Measurements from ENCODE around the gene EYA3.
A peak's percentile ranks its signal among the peaks of the same experiment; 100 is the strongest.

Gene EYA3, protein sequence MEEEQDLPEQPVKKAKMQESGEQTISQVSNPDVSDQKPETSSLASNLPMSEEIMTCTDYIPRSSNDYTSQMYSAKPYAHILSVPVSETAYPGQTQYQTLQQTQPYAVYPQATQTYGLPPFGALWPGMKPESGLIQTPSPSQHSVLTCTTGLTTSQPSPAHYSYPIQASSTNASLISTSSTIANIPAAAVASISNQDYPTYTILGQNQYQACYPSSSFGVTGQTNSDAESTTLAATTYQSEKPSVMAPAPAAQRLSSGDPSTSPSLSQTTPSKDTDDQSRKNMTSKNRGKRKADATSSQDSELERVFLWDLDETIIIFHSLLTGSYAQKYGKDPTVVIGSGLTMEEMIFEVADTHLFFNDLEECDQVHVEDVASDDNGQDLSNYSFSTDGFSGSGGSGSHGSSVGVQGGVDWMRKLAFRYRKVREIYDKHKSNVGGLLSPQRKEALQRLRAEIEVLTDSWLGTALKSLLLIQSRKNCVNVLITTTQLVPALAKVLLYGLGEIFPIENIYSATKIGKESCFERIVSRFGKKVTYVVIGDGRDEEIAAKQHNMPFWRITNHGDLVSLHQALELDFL

DNA sequence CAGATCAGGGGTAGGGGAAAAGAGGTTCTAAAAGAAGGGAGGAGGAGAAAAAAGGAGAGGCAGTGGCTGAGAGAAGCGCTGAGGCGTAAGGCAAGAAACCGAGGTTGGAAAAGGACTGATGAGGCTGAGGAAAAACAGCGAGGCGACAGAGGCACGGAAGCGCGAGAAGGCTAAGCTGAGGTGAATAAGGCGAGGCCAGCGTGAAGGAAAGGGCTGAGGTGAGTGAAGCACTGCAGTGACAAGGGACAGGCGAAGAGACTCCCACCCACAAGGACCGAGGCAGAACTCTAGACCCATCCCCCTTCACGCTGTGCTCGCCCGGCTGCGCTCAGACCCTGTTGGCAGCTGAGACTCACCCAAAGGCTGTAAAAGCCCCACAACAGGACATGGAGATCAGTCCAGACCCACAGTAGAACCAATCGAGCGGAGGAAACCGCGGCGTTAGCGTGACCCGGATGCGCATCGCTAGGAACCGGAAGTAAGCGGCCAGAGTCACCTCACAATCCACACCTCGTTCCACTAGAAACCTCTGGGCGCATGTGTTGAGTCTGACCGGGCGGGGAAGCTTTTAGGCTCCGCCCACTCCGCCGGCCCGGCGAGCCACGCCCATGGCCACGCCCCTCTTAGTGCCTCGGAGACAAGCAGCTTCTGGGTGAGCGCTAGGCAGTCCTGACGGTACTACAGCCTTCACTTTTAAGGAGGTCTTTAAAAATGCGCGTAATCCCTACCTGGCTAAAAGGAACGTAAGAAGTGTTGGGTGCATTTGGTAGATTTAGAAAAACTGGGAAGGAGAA is at the start of gene EYA3:
TSS of gene EYA3 (minus strand) at position 443 of the 794 bp plus-strand sequence. CDS start 30,584 bp downstream, outside the sequence.
- no peaks in the 10 kb centered on the region for H3K9me3 Mint-ChIP-seq
- peaks cover 39% of the 10 kb centered on the region for H3K4me1 Mint-ChIP-seq
- peaks cover 14% of the 10 kb centered on the region for H3K36me3 Mint-ChIP-seq
- peak within 1 kb of the TSS; percentile 96 for H3K27ac Mint-ChIP-seq
- DNase-seq (ENCODE audit: low spot score in 2 of 2) (peak; percentile 99 to 100), ATAC-seq (peak; percentile 95)
- peak within 1 kb of the TSS; percentile 91 for H3K4me3 Mint-ChIP-seq

DNA sequence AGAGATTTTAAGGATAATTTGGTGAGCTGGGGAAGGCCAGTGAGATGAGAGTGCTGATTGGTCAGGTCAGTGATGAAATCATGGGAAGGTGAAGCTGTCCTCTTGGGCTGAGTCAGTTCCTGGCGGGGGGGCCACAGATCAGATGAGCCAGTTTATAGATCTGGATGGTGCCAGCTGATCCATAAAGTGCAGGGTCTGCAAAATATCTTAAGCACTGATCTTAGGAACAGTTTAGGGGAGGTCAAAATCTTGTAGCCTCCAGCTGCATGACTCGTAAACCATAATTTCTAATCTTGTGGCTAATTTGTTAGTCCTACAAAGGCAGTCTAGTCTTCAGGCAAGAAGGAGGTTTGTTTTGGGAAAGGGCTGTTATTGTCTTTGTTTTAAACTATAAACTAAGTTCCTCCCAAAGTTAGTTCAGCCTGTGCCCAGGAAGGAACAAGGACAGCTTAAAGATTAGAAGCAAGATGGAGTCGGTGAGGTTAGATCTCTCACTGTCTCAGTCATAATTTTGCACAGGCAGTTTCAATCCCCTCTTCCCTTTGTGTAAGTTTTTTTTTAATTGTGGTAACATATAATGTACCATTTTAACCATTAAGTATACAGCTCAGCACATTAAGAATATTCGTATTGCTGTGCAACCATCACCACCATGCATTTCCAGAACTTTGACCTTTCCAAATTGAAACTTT is 48.7 kb upstream of the EYA3 start:
- Mint-ChIP-seq H3K9me3 (no peaks in the 10 kb centered on the region), H3K36me3 (no peaks in the 10 kb centered on the region), H3K27ac (no peak overlapping the region), H3K4me3 (no peak overlapping the region), H3K4me1 (peaks cover 29% of the 10 kb centered on the region)
- ATAC-seq (no peak), DNase-seq (ENCODE audit: low spot score in 2 of 2) (no peak)

DNA sequence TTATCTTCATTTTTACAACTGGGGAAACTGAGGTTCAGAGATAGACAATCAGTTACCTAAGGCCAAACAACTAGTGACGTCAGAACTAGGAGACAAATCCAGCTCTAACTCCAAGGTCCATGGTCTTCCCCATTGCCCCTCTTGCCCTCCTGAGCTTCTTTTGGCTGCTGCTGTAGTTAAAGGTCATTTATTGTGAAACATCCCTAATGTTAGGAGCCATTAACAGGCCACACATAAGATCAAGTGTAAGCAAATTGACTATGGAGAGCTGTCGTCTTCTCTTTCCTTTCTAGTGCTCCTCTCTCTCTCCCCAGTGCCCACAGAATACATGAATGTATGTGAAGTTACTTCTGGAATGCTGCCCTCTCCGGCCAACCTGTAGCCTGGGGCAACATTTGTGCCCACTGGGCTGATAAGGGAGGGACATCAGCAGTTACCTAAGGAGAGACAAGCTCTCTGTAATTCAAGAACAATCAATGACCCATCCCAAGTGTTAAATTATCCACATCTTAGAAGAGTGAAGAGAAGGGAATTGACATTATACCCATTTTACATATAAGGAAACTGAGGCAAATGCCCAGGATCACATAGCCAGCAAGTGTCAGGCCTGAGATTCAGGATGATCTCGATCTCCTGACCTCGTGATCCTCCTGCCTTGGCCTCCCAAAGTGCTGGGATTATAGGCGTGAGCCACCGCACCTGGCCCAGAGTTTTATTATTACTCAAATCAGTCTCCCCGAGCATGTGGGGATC is 47.9 kb upstream of the EYA3 start:
- ATAC-seq (no peak), DNase-seq (ENCODE audit: low spot score in 2 of 2) (no peak)
- H3K27ac Mint-ChIP-seq = no peak overlapping the region
- no peak overlapping the region for H3K4me3 Mint-ChIP-seq
- no peaks in the 10 kb centered on the region for H3K36me3 Mint-ChIP-seq
- no peaks in the 10 kb centered on the region for H3K9me3 Mint-ChIP-seq
- H3K4me1 Mint-ChIP-seq = peaks cover 29% of the 10 kb centered on the region

DNA sequence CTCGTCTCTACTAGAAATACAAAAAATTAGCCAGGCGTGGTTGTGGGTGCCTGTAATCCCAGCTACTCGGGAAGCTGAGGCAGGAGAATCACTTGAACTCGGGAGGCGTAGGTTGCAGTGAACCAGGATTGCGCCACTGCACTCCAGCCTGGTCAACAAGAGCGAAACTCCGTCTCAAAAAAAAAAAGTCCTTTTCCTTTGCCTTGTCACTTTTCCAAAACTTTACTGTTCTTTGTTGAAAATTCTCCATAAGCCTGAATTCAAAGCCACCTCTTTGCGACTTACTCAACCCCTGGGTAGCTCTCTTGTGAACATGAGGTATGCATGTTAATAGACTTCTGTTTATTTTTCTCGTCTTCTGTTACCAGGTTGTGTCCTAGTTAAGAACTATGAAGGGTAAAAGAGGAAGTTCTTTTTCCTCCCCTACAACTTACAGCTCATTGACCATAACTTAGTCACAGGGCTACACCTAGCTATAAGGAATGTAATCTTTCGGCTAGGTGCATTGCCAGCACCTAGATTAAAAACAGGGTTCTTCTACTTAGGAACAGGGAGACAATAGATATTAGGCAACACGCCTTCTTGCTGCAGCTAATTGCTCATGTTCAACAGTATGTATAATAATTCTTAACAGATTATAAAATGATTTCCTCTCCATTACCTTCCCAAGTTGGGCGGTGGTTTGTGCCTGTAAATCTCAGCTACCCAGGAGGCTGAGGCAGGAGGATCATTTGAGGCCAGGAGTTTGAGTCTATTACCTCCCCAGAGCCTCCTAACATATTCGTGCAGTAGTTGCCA is 47.2 kb upstream of the EYA3 start:
- H3K27ac Mint-ChIP-seq = no peak overlapping the region

DNA sequence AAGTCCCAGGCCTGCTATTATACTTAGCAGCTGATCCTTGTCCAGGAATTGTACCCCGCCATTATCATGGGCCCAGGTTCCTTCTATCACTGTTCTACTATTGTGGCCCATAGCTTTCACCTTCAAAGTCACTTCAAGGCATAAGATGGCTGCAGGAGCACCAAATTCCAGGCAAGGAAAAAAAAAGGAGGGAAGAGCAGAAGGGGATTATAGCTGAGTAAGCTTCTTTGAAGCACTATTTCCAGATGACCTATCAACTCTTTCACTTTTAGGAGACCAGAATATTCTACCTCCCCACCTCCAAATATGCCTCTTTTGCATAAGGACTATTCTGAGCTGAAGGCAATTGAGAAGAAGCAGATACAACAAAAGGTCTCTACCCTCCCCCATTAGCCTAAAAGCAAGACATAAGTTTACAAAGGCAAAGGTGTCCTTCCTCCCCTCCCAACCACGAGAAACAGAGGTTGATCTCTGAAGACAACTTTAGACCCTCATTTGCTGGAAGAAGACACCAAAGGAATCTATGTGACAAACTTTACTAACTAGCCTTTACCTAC is 46.3 kb upstream of the EYA3 start:
- no peaks in the 10 kb centered on the region for H3K36me3 Mint-ChIP-seq
- DNase-seq (ENCODE audit: low spot score in 2 of 2) (no peak), ATAC-seq (no peak)
- no peaks in the 10 kb centered on the region for H3K9me3 Mint-ChIP-seq
- peaks cover 29% of the 10 kb centered on the region for H3K4me1 Mint-ChIP-seq
- H3K4me3 Mint-ChIP-seq = no peak overlapping the region
- H3K27ac Mint-ChIP-seq = no peak overlapping the region

More for the DNA sequence above, 47.2 kb upstream of the EYA3 start:
- Mint-ChIP-seq H3K9me3 (no peaks in the 10 kb centered on the region), H3K4me1 (peaks cover 29% of the 10 kb centered on the region), H3K4me3 (no peak overlapping the region), H3K36me3 (no peaks in the 10 kb centered on the region)
- ATAC-seq = no peak
- DNase-seq (ENCODE audit: low spot score in 2 of 2) = no peak

DNA sequence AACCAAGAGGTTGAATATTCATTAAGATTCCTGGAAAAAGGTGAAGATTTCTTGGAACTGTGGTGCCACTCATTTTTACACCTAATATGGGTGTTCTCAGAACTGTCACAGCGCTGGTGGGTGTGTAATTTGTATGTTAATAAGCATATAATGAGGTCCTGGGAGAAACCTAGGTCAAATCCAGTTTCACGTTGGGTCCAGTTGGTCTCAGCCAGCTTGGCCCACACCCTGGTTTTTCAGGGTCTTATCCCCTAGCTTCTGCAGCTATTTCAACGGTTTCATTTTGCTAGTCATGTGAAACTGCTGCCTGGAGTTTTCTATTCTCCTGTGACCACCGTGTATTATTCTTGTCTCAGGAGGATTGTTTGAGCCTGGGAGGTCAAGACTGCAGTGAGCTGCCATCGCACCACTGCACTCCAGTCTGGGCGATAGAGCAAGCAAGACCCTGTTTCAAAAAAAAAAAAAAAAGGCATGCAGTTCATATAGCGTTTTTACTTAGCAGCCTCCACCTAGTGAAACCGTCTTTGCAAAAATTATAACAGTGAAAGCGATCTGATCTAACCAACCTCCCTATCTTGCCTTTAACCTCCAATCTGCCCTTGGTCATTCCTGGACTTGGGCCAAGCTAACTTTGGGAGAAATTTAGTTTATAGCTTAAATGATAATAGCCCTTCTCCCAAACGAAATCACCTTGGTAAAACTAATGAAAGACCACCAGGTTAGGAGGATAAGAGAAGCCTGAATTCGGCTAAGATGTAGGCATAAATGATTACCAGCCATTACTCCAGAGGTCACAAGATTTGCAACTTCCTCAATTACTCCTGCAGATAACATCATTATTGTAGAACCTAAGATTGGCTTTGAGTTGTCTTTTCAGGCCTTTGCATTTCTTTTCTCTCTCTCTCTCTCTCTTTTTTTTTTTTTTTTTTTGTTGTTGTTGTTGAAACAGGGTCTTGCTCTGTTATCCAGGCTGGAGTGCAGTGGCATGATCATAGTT is 44.1 kb upstream of the EYA3 start:
- Mint-ChIP-seq H3K27ac (no peak overlapping the region), H3K4me3 (no peak overlapping the region), H3K36me3 (no peaks in the 10 kb centered on the region), H3K9me3 (no peaks in the 10 kb centered on the region), H3K4me1 (peaks cover 14% of the 10 kb centered on the region)
- ATAC-seq (no peak), DNase-seq (ENCODE audit: low spot score in 2 of 2) (no peak)

DNA sequence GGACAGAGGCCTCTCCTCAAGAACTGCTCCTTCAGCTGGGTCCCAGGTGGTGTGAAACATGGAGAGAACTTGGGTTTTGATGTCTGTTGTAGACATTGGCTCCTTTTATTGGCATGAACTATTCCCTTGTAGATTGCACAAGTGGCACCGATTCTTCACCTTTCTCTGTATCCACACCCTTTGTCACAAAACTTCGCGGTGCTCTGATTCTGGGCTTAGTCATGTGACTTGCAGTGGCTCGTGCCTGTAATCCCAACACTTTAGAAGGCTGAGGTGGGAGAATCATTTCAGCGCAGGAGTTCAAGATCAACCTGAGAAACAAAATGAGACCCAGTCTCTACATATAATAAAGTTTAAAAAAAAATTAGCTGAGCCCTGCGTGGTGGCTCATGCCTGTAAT is 42.5 kb upstream of the EYA3 start:
- H3K36me3 Mint-ChIP-seq = no peaks in the 10 kb centered on the region
- H3K9me3 Mint-ChIP-seq = no peaks in the 10 kb centered on the region
- H3K27ac Mint-ChIP-seq = no peak overlapping the region
- H3K4me3 Mint-ChIP-seq = no peak overlapping the region
- H3K4me1 Mint-ChIP-seq = no peaks in the 10 kb centered on the region
- ATAC-seq = no peak
- DNase-seq (ENCODE audit: low spot score in 2 of 2) = no peak

DNA sequence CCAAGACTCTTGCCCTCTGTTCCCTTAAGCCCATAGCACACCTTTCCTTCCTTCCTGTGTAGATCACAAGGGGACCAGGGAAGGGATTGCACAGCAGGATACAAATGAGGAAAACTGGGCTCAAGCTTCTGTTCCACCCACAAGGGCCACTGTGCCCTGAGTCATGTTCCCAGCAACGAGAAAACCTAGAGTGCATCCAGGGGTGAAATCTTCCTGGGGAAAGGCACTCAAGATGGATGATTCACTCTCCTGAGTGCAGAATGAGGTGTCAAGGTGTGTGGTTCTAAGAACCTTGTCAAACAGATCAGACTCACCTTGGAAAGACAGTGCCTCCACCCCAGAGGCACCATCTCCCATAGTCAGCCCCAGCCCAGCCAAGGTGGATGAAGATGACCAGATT is 40.7 kb upstream of the EYA3 start:
- peak; percentile 51 for ATAC-seq
- DNase-seq (ENCODE audit: low spot score in 2 of 2) = no peak
- Mint-ChIP-seq H3K4me1 (no peaks in the 10 kb centered on the region), H3K36me3 (no peaks in the 10 kb centered on the region), H3K9me3 (no peaks in the 10 kb centered on the region), H3K27ac (no peak overlapping the region), H3K4me3 (no peak overlapping the region)

DNA sequence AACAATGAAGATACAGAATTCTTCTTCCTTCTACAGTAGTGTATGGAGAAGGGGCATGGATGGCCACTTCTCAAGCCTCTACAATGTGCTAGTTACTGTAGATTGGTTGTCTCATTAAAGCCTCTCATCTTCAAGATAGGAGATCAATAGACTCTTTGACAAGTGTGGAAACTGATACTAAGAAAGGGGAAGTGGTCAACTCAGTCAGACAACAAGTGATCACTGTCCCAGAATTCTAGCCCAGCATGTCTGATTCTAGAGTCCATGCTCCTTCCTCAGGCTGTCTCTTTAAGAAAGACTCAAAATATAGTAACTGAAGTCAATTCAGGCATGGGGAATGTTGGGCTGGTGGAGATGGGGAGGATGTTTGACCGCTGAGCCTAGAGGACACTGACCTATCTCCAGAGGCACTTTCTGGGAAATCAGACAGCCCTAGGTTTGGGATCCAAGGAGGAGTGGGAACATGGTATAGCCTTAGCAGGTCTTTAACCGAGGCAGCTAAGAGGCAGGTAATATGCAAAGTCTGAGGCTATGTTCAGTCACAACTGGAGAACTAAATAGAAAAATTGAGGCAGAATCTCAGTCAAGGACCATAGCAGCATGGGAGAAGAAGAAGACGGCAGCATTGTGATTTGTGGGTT is 39.3 kb upstream of the EYA3 start:
- Mint-ChIP-seq H3K4me1 (no peaks in the 10 kb centered on the region), H3K4me3 (no peak overlapping the region), H3K36me3 (no peaks in the 10 kb centered on the region), H3K9me3 (no peaks in the 10 kb centered on the region), H3K27ac (no peak overlapping the region)
- ATAC-seq (peak; percentile 37), DNase-seq (ENCODE audit: low spot score in 2 of 2) (no peak)

DNA sequence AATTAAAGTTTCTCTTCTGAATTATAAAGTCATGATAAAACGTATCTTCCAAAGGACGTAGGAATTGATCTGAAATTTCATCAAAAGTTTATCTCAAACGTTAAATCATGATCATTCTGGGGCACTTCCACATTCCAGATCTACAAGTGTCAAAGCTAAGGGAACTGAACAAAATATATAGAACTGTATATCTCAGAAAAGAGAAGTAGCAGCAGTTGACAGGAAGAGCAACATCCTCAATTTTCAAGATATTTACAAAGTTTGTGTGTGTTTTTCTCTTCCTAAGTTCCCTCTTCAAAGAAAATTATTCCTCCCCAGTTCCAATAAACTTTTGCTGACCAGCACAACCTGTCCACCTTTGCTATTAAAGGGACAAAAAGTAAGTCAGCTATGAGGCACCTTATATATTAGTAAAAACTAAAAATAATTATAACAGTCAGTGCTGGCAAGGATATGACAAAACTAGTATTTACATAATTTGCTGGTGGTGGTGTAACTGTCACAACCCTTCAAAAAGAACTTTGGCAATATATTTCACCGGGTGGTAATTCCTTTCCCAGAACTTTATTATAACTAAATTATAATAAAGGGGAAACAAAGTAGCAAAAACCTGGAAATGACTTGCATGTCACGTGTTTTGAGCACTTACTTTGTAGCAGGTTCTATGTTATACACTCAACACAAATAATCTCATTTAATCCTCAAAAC is 38.5 kb upstream of the EYA3 start:
- no peaks in the 10 kb centered on the region for H3K4me1 Mint-ChIP-seq
- no peak overlapping the region for H3K4me3 Mint-ChIP-seq
- no peaks in the 10 kb centered on the region for H3K36me3 Mint-ChIP-seq
- ATAC-seq (no peak), DNase-seq (ENCODE audit: low spot score in 2 of 2) (no peak)
- H3K27ac Mint-ChIP-seq = no peak overlapping the region
- no peaks in the 10 kb centered on the region for H3K9me3 Mint-ChIP-seq

DNA sequence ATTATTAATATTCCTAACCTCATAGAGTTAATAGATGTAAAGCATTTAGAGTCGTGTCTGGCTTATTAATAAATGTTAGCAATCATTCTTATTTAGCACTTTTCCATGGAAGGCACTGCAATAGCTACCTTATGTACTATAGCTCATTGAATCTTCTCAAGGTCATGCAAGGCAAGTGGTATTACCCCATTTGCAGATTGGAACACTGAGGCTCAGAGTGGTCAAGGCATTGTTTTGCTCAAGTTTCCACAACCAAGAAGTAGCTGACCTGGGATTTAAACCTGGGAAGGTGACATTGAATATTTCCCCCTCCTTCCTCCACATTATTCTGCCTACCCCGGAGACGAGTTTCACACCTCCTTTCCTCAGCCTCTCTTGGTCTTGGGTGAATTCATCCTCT is 37.8 kb upstream of the EYA3 start:
- no peak overlapping the region for H3K4me3 Mint-ChIP-seq
- no peak overlapping the region for H3K27ac Mint-ChIP-seq
- DNase-seq (ENCODE audit: low spot score in 2 of 2) (no peak), ATAC-seq (no peak)
- H3K36me3 Mint-ChIP-seq = no peaks in the 10 kb centered on the region
- H3K4me1 Mint-ChIP-seq = no peaks in the 10 kb centered on the region
- H3K9me3 Mint-ChIP-seq = no peaks in the 10 kb centered on the region

DNA sequence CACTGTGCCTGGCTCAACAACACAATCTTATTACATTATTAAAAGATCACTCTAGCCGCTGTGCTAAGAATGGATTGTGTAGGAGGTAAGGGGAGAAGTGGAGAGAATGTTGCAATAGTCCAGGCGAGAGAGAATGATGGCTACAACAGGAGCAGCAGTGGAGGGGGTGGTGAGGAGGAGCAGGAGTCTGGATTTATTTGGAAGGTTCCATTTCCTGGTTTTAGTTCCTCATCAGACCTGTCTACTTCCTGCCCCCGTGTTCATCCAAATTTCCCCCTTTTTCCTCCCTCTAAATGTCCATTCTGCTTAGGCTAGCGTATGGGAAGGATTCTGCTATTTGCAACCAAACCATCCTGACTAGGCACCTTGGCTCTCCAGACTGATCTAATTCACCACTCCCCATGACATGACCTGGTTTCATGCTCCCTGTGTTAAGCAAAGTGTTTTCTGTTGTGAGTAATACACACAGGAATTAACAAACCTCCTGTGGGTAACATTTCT is 35.1 kb upstream of the EYA3 start:
- no peak for DNase-seq (ENCODE audit: low spot score in 2 of 2)
- ATAC-seq = no peak
- Mint-ChIP-seq H3K27ac (no peak overlapping the region), H3K36me3 (no peaks in the 10 kb centered on the region), H3K9me3 (no peaks in the 10 kb centered on the region), H3K4me1 (no peaks in the 10 kb centered on the region), H3K4me3 (no peak overlapping the region)
